ENCODE measurements around the gene TRIM56. TPM values are rescaled to one million over a fixed set of nuclear protein-coding genes. Genes with fewer than 3 reads are reported as not detected.
A peak's percentile ranks its signal among the peaks of the same experiment; 100 is the strongest.
"Not testable (repeated sequence)": the region's sequence is repeated elsewhere in the genome, so short reads cannot be mapped to it uniquely, and the experiment has no call there.

Gene TRIM56
- total RNA-seq, 4 donors from 2014 or later = 9.7 to 73.0 (median 26.3) TPM

DNA sequence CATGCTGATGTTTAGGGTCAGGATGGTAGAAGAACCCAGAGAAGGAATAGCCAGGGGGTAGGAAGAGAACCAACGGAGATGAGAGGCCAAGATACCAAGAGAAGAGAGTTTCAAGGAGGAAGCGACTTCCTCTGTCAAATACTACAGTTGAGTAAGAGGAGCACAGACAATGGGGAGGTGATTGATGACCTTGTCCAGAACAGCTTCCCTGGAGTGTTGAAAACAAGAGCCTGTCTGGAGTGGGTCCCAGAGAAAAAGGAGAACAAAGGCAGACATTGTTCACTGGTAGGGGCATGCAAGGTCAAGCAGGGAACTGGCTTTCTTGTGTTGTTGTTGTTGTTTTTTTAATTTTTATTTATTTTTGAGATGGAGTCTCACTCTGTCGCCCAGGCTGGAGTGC, 9.6 kb upstream of the TRIM56 start:
- no peak overlapping the region for H3K27ac ChIP-seq
- H3K4me1 ChIP-seq = no peaks in the 10 kb centered on the region
- H3K4me3 ChIP-seq = no peak overlapping the region
- DNase-seq = no peak
- TF ChIP-seq, protein P1, sequence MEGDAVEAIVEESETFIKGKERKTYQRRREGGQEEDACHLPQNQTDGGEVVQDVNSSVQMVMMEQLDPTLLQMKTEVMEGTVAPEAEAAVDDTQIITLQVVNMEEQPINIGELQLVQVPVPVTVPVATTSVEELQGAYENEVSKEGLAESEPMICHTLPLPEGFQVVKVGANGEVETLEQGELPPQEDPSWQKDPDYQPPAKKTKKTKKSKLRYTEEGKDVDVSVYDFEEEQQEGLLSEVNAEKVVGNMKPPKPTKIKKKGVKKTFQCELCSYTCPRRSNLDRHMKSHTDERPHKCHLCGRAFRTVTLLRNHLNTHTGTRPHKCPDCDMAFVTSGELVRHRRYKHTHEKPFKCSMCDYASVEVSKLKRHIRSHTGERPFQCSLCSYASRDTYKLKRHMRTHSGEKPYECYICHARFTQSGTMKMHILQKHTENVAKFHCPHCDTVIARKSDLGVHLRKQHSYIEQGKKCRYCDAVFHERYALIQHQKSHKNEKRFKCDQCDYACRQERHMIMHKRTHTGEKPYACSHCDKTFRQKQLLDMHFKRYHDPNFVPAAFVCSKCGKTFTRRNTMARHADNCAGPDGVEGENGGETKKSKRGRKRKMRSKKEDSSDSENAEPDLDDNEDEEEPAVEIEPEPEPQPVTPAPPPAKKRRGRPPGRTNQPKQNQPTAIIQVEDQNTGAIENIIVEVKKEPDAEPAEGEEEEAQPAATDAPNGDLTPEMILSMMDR (IDR thresholded peaks at IDR 0.05) = no peak
- TF ChIP-seq POLR2A (IDR thresholded peaks at IDR 0.05) = no peak
- intact Hi-C loops (cut with DNase I; ENCODE audit: low total_unique reads) = no loop called here
- H3K36me3 ChIP-seq = no peaks in the 10 kb centered on the region
- no peaks in the 10 kb centered on the region for H3K27me3 ChIP-seq
- H3K9me3 ChIP-seq = no peaks in the 10 kb centered on the region

GRCh38 chr7:101076183-101076582, 9.1 kb upstream of the TRIM56 start:
- H3K27me3 ChIP-seq; H3K36me3 ChIP-seq; H3K9me3 ChIP-seq; H3K4me1 ChIP-seq; intact Hi-C loops (cut with DNase I; ENCODE audit: low total_unique reads); DNase-seq; H3K4me3 ChIP-seq; H3K27ac ChIP-seq: not testable (repeated sequence)

DNA sequence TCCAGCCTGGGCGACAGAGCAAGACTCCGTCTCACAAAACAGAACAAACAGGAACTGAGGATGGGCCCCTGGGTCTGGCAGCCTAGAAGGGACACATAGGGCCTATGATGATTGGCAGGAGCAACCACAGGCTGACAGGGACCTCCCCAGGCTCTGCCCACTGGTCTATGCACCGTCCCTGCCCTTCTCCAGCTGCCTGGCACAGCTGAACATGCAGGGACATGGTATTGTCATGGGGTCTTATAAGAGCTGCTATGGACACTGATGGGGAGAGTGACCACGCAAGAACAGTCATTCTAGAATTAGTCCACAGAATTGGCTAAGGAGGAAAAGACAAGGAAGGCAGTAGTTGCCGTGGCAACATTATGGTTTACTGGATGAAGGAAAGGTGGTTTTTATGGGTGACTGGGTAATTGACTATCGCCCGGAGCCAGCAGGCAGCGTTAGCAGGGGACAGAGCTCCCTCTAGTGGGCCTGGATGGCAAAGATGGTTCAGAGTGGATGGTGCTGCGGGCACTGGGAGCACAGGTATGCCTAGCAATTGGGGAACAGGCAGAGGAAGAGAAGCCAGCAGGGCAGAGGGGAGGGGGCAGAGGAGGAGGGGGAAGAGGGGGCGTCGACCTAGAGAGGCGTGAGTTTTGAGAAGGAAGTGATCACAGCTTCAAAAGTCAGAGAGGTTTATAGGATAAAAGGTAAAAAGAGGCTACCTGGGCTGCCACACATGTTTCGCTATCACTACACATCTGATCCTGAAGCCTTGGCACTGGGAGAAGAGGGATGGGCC, 7.8 kb upstream of the TRIM56 start:
- DNase-seq = peak; percentile 69 to 72
- no peak overlapping the region for H3K27ac ChIP-seq
- H3K9me3 ChIP-seq = no peaks in the 10 kb centered on the region
- H3K4me1 ChIP-seq = no peaks in the 10 kb centered on the region
- intact Hi-C loops (cut with DNase I; ENCODE audit: low total_unique reads) = no loop called here
- H3K27me3 ChIP-seq = no peaks in the 10 kb centered on the region
- no peak overlapping the region for H3K4me3 ChIP-seq
- TF ChIP-seq POLR2A (IDR thresholded peaks at IDR 0.05) = no peak
- TF ChIP-seq, protein P1 (IDR thresholded peaks at IDR 0.05) = peak; percentile 70 to 85 (median 74)
- no peaks in the 10 kb centered on the region for H3K36me3 ChIP-seq

GRCh38 chr7:101081432-101081831, 3.8 kb upstream of the TRIM56 start:
- Histone ChIP-seq H3K4me3 (no peak overlapping the region), H3K36me3 (no peaks in the 10 kb centered on the region), H3K27ac (no peak overlapping the region), H3K9me3 (no peaks in the 10 kb centered on the region), H3K4me1 (peaks cover 0 to 4% of the 10 kb centered on the region in 2 donors), H3K27me3 (no peaks in the 10 kb centered on the region)
- DNase-seq = no peak
- no peak for TF ChIP-seq POLR2A (IDR thresholded peaks at IDR 0.05)
- intact Hi-C loops (cut with DNase I; ENCODE audit: low total_unique reads) = no loop called here

DNA sequence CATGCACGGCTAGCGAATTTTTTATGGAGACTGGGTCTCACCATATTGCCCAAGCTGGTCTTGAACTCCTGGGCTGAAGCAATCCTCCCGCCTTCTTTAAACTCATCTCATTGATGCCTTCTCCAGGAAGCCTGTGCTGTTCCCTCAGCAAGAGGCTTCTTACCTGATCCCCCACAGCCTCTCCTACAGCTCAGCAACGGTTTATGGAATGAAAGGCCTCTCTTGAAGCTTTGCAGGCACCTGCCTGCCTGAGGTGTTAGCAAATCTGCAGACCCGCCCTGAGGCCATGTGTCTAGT, 468 bp upstream of the TRIM56 start:
- H3K9me3 ChIP-seq = no peaks in the 10 kb centered on the region
- peaks cover 0 to 17% of the 10 kb centered on the region in 2 donors for H3K4me1 ChIP-seq
- H3K4me3 ChIP-seq = peak overlapping the region; percentile 71 to 86
- H3K36me3 ChIP-seq = no peaks in the 10 kb centered on the region
- peak overlapping the region; percentile 92 to 97 for H3K27ac ChIP-seq
- no peaks in the 10 kb centered on the region for H3K27me3 ChIP-seq
- no peak for DNase-seq
- TF ChIP-seq POLR2A (IDR thresholded peaks at IDR 0.05) = no peak
- TF ChIP-seq, protein P1 (IDR thresholded peaks at IDR 0.05) = no peak
- intact Hi-C loops (cut with DNase I; ENCODE audit: low total_unique reads) = no loop called here

- Histone ChIP-seq H3K27ac (no peak overlapping the region), H3K36me3 (no peaks in the 10 kb centered on the region)
Observed at GRCh38 chr7:101087334-101088068, 2.2 kb downstream of the TRIM56 start.

More at GRCh38 chr7:101087334-101088068, 2.2 kb downstream of the TRIM56 start:
- no peak for DNase-seq
- peaks cover 0 to 17% of the 10 kb centered on the region in 2 donors for H3K4me1 ChIP-seq
- TF ChIP-seq, protein P1 (IDR thresholded peaks at IDR 0.05) = no peak
- TF ChIP-seq POLR2A (IDR thresholded peaks at IDR 0.05) = no peak
- no peaks in the 10 kb centered on the region for H3K27me3 ChIP-seq
- H3K9me3 ChIP-seq = no peaks in the 10 kb centered on the region
- intact Hi-C loops (cut with DNase I; ENCODE audit: low total_unique reads) = no loop called here
- H3K4me3 ChIP-seq = no peak overlapping the region

Measured in uterus (tissue), 4 donors.